ENCODE data around the gene BTF3L4. TPM values are rescaled to one million over a fixed set of nuclear protein-coding genes. Genes with fewer than 3 reads are reported as not detected.

Gene BTF3L4
- total RNA-seq, 1 experiment from 2014 or later, result 33.8 TPM

- ChIA-PET CTCF (no interaction called here), POLR2A (ENCODE audit: unreplicated experiment) (no interaction called here)
- no peak overlapping the region for H3K4me3 ChIP-seq (ENCODE audit: low read length)
- no peaks in the 10 kb centered on the region for H3K9me2 ChIP-seq (replicated peaks; ENCODE audit: low read length)
- intact Hi-C loops (cut with micrococcal nuclease), result loop anchor here (10.0 kb wide), 1 partner anchor 193 kb away; no protein-coding TSS in a partner anchor
- ATAC-seq (no peak), DNase-seq (no peak)
- H3K9ac ChIP-seq (ENCODE audit: low read length), result no peak overlapping the region
- H3K36me3 ChIP-seq (ENCODE audit: low read depth, low read length), result no peaks in the 10 kb centered on the region
- H3F3A ChIP-seq (ENCODE audit: low read length, unreplicated experiment), result no peaks in the 10 kb centered on the region
- H3K27ac ChIP-seq (ENCODE audit: low read length), result no peak overlapping the region
- no TSS peak for BruUV-seq (replicated peaks)
- no peak overlapping the region for H2AFZ ChIP-seq (ENCODE audit: low read length)
- no peak for TF ChIP-seq EZH2 (IDR thresholded peaks at IDR 0.05; ENCODE audit: low read length, unreplicated experiment)
- TF ChIP-seq CTCF (conservative IDR thresholded peaks at IDR 0.05; ENCODE audit: low read depth, low read length), result no peak
- no peak for TF ChIP-seq EZH2phosphoT487 (IDR thresholded peaks at IDR 0.05; ENCODE audit: borderline replicate concordance, low read length)
- no peaks in the 10 kb centered on the region for H3K9me3 ChIP-seq (ENCODE audit: low read length)
- H3K27me3 ChIP-seq (ENCODE audit: low read length), result no peaks in the 10 kb centered on the region
- H3K79me2 ChIP-seq (ENCODE audit: low read length), result no peaks in the 10 kb centered on the region
- H3K4me1 ChIP-seq (ENCODE audit: insufficient read depth, low read length), result peaks cover 7% of the 10 kb centered on the region; the same call in 1 of the 2 replicates
- no peak overlapping the region for H3K4me2 ChIP-seq (ENCODE audit: low read length)
- H4K20me1 ChIP-seq (ENCODE audit: low read length), result no peaks in the 10 kb centered on the region
Measured at GRCh38 chr1:52008071-52008809, 47.9 kb upstream of the BTF3L4 start.

GRCh38 chr1:52022133-52022532 is 34.0 kb upstream of the BTF3L4 start:
- H4K20me1 ChIP-seq (ENCODE audit: low read length), result no peaks in the 10 kb centered on the region
- no peaks in the 10 kb centered on the region for H3K9me2 ChIP-seq (replicated peaks; ENCODE audit: low read length)
- intact Hi-C loops (cut with micrococcal nuclease), result no loop called here
- TF ChIP-seq CTCF (conservative IDR thresholded peaks at IDR 0.05; ENCODE audit: low read depth, low read length) (no peak), EZH2phosphoT487 (IDR thresholded peaks at IDR 0.05; ENCODE audit: borderline replicate concordance, low read length) (no peak), EZH2 (IDR thresholded peaks at IDR 0.05; ENCODE audit: low read length, unreplicated experiment) (no peak)
- H3K79me2 ChIP-seq (ENCODE audit: low read length), result no peaks in the 10 kb centered on the region
- ChIA-PET CTCF (no interaction called here), POLR2A (ENCODE audit: unreplicated experiment) (no interaction called here)
- no peak overlapping the region for H2AFZ ChIP-seq (ENCODE audit: low read length)
- no peaks in the 10 kb centered on the region for H3K4me1 ChIP-seq (ENCODE audit: insufficient read depth, low read length)
- BruUV-seq (replicated peaks), result no TSS peak
- H3K36me3 ChIP-seq (ENCODE audit: low read depth, low read length), result peaks cover 13% of the 10 kb centered on the region
- no peaks in the 10 kb centered on the region for H3F3A ChIP-seq (ENCODE audit: low read length, unreplicated experiment)
- H3K9me3 ChIP-seq (ENCODE audit: low read length), result no peaks in the 10 kb centered on the region
- ATAC-seq (no peak), DNase-seq (no peak)
- H3K9ac ChIP-seq (ENCODE audit: low read length), result no peak overlapping the region
- no peak overlapping the region for H3K4me2 ChIP-seq (ENCODE audit: low read length)
- H3K27ac ChIP-seq (ENCODE audit: low read length), result no peak overlapping the region
- no peak overlapping the region for H3K4me3 ChIP-seq (ENCODE audit: low read length)
- no peaks in the 10 kb centered on the region for H3K27me3 ChIP-seq (ENCODE audit: low read length)

DNA sequence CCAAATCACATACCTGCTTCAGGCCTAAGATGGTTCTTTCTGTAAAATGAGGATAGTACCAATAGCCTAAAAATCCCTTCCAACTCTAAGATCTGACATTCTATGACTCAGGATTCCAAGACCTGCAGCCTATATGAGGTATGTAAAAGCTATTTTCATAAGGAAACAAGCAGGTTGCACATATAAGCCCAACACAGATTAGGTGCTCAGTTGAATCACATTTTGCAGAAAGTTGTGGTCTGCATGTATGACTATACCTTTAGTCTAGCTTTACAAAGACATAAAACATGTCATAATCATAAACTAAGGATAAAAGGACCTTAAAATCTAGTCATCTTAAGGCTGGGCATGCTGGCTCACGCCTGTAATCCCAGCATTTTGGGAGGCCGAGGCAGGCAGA is 29.8 kb upstream of the BTF3L4 start:
- no TSS peak for BruUV-seq (replicated peaks)
- H3K27ac ChIP-seq (ENCODE audit: low read length), result no peak overlapping the region
- no peak for ATAC-seq
- no peak for TF ChIP-seq EZH2phosphoT487 (IDR thresholded peaks at IDR 0.05; ENCODE audit: borderline replicate concordance, low read length)
- TF ChIP-seq CTCF (conservative IDR thresholded peaks at IDR 0.05; ENCODE audit: low read depth, low read length), result no peak
- TF ChIP-seq EZH2 (IDR thresholded peaks at IDR 0.05; ENCODE audit: low read length, unreplicated experiment), result no peak
- H3K4me1 ChIP-seq (ENCODE audit: insufficient read depth, low read length), result 0 out of 2 replicates have a peak, but pooled peaks cover under 1% of the 10 kb centered on the region
- no peaks in the 10 kb centered on the region for H3K27me3 ChIP-seq (ENCODE audit: low read length)
- H3K4me2 ChIP-seq (ENCODE audit: low read length), result no peak overlapping the region
- intact Hi-C loops (cut with micrococcal nuclease), result no loop called here
- no peak overlapping the region for H3K4me3 ChIP-seq (ENCODE audit: low read length)
- H3K9ac ChIP-seq (ENCODE audit: low read length), result no peak overlapping the region
- H3K79me2 ChIP-seq (ENCODE audit: low read length), result peaks cover 12% of the 10 kb centered on the region
- peaks cover 9% of the 10 kb centered on the region for H3K36me3 ChIP-seq (ENCODE audit: low read depth, low read length)
- no peaks in the 10 kb centered on the region for H4K20me1 ChIP-seq (ENCODE audit: low read length)
- H2AFZ ChIP-seq (ENCODE audit: low read length), result no peak overlapping the region
- no peaks in the 10 kb centered on the region for H3F3A ChIP-seq (ENCODE audit: low read length, unreplicated experiment)
- no peaks in the 10 kb centered on the region for H3K9me2 ChIP-seq (replicated peaks; ENCODE audit: low read length)
- DNase-seq, result no peak
- H3K9me3 ChIP-seq (ENCODE audit: low read length), result no peaks in the 10 kb centered on the region
- POLR2A ChIA-PET (ENCODE audit: unreplicated experiment), result no interaction called here
- CTCF ChIA-PET, result no interaction called here
